RWPE2 (cell line): ENCODE data around the gene C5orf34.
A peak's percentile ranks its signal among the peaks of the same experiment; 100 is the strongest.
"Not testable (repeated sequence)": the region's sequence is repeated elsewhere in the genome, so short reads cannot be mapped to it uniquely, and the experiment has no call there.

Source experiments
- ATAC-seq: fragments of 200-7000 bp; cut with Tn5 transposase; 3 replicates; pipeline ENCODE4 v1.9.1; 2021; ENCODE audit warnings: low read depth
- DNase-seq: peaks from one replicate; pipeline ENCODE4 v3.0.0-alpha.2; 2020; ENCODE audit warnings: low spot score
- H3K27ac ChIP-seq: fragments of 450-650 bp; 2 replicates; pipeline ENCODE4 v1.5.1; 2017; ENCODE audit warnings: mild to moderate bottlenecking; ENCODE audit not compliant: poor library complexity, severe bottlenecking
- H3K27me3 ChIP-seq: fragments of 250-450 bp; sonication (Bioruptor Pico); 2 replicates; pipeline ENCODE4 v1.5.1; 2021; ENCODE audit warnings: mild to moderate bottlenecking, moderate library complexity; ENCODE audit not compliant: insufficient read depth, poor library complexity, severe bottlenecking
- H3K36me3 ChIP-seq: fragments of 250-450 bp; sonication (Bioruptor Pico); 2 replicates; pipeline ENCODE4 v1.5.1; 2020; ENCODE audit warnings: low read depth, mild to moderate bottlenecking, moderate library complexity
- H3K4me1 ChIP-seq: fragments of 250-450 bp; sonication (Bioruptor Pico); 2 replicates; pipeline ENCODE4 v1.5.1; 2021; ENCODE audit warnings: mild to moderate bottlenecking, moderate library complexity; ENCODE audit not compliant: insufficient read depth, poor library complexity, severe bottlenecking
- H3K4me3 ChIP-seq: fragments of 250-450 bp; sonication (Bioruptor Pico); 2 replicates; pipeline ENCODE4 v1.5.1; 2021; ENCODE audit warnings: mild to moderate bottlenecking, moderate library complexity; ENCODE audit not compliant: severe bottlenecking
- H3K9me3 ChIP-seq: fragments of 250-450 bp; sonication (Bioruptor Pico); 2 replicates; pipeline ENCODE4 v1.5.1; 2021; ENCODE audit warnings: mild to moderate bottlenecking, moderate library complexity; ENCODE audit not compliant: severe bottlenecking
- TF ChIP-seq, protein P1 (sequence below): fragments of 450-650 bp; IDR thresholded peaks from one replicate; pipeline ENCODE4 v1.5.1; 2017; ENCODE audit warnings: mild to moderate bottlenecking, moderate library complexity; ENCODE audit not compliant: poor library complexity, severe bottlenecking

The C5orf34 gene

DNA sequence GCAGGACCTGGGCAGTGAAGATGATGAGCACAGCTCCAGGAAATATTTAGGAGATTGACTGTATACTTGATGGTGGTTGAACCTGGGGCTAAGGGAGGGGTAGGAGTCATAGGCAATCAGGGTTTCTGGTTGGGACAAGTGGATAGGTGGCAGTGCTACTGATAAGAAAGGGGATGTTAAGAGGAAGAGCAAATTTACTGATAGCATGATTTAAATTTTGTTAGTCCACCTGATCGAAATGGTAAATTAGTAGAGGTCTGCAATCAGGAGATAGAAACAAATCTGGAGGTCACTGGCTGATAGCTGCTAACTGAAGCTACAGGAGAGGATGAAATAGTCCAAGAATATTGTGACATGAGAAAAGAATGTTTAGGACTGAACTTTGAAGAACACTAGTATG is 5.7 kb upstream of the C5orf34 start:
- no peak for DNase-seq
- Histone ChIP-seq H3K9me3 (no peaks in the 10 kb centered on the region), H3K27ac (no peak overlapping the region), H3K27me3 (no peaks in the 10 kb centered on the region), H3K4me3 (no peak overlapping the region), H3K4me1 (peaks cover 4% of the 10 kb centered on the region), H3K36me3 (peaks cover 7% of the 10 kb centered on the region)
- TF ChIP-seq, protein P1, sequence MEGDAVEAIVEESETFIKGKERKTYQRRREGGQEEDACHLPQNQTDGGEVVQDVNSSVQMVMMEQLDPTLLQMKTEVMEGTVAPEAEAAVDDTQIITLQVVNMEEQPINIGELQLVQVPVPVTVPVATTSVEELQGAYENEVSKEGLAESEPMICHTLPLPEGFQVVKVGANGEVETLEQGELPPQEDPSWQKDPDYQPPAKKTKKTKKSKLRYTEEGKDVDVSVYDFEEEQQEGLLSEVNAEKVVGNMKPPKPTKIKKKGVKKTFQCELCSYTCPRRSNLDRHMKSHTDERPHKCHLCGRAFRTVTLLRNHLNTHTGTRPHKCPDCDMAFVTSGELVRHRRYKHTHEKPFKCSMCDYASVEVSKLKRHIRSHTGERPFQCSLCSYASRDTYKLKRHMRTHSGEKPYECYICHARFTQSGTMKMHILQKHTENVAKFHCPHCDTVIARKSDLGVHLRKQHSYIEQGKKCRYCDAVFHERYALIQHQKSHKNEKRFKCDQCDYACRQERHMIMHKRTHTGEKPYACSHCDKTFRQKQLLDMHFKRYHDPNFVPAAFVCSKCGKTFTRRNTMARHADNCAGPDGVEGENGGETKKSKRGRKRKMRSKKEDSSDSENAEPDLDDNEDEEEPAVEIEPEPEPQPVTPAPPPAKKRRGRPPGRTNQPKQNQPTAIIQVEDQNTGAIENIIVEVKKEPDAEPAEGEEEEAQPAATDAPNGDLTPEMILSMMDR: no peak
- ATAC-seq: no peak; the same call in 2 of the 3 replicates

DNA sequence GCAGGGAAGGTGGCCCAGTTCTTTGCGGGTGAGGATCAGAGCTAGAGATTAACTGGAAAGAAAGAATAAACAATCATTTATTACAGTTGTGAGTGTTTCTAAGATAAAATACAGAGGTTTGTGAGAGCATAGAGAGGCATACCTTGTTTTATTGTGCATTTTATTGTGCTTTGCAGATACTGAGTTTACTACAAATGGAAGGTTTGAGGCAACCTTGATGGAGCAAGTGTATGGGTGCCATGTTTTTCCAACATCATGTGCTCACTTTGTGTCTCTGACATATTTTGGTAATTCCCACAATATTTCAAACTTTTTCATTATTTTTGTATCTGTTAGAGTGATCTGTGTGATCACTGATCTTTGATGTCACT is 715 bp upstream of the C5orf34 start:
- no peak for ATAC-seq
- no peaks in the 10 kb centered on the region for H3K9me3 ChIP-seq
- peak overlapping the region; percentile 70 for H3K27ac ChIP-seq

DNA sequence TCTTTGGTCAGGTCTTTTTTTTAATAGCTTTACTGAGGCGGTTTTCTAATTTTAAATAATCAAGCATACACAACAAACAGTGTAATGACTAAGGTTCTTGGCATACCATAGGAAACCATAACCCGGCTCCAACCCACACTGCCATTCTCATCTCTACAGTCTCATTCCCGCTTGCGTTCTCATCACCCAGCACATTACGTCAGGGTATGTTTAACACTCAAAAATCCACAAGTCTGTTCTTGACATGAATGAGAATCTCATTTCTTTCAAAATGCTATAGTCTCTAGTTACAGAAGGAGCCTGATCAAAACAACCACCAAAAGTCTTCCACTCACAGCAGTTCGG is 505 bp downstream of the C5orf34 start:
- Histone ChIP-seq H3K36me3 (no peaks in the 10 kb centered on the region), H3K27me3 (no peaks in the 10 kb centered on the region), H3K27ac (peak overlapping the region; percentile 70), H3K4me3 (peak overlapping the region; percentile 58), H3K9me3 (no peaks in the 10 kb centered on the region), H3K4me1 (peaks cover 14% of the 10 kb centered on the region)
- ATAC-seq: peak; percentile 56
- no peak for DNase-seq
- TF ChIP-seq, protein P1: no peak

More for the DNA sequence above, 715 bp upstream of the C5orf34 start:
- peaks cover 14% of the 10 kb centered on the region for H3K4me1 ChIP-seq
- no peak for DNase-seq
- H3K27me3 ChIP-seq: no peaks in the 10 kb centered on the region
- TF ChIP-seq, protein P1: no peak
- no peaks in the 10 kb centered on the region for H3K36me3 ChIP-seq
- H3K4me3 ChIP-seq: peak overlapping the region; percentile 58

DNA sequence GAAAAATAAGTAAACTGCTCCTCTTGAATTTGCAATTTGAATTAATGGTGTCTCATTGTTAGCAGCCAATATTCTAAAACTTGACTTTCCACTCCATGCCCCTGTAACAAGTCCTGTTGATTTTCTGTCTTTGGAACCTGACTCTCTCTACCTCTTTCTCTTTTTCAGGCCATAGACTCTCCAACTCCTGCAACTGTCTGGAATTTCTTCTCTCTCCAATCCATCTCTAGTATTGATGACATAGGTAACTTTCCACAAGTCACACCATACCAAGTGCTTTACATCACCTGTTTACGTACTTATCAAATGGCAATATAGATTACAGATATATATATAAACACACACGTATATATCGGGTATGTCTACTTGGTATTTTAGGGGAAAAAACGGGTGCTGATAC is 923 bp downstream of the C5orf34 start:
- H3K36me3 ChIP-seq: peaks cover 4% of the 10 kb centered on the region
- H3K27ac ChIP-seq: peak overlapping the region; percentile 70
- H3K4me3 ChIP-seq: peak overlapping the region; percentile 58
- peaks cover 14% of the 10 kb centered on the region for H3K4me1 ChIP-seq
- DNase-seq (no peak), ATAC-seq (no peak)
- H3K9me3 ChIP-seq: no peaks in the 10 kb centered on the region
- H3K27me3 ChIP-seq: no peaks in the 10 kb centered on the region
- TF ChIP-seq, protein P1: no peak

DNA sequence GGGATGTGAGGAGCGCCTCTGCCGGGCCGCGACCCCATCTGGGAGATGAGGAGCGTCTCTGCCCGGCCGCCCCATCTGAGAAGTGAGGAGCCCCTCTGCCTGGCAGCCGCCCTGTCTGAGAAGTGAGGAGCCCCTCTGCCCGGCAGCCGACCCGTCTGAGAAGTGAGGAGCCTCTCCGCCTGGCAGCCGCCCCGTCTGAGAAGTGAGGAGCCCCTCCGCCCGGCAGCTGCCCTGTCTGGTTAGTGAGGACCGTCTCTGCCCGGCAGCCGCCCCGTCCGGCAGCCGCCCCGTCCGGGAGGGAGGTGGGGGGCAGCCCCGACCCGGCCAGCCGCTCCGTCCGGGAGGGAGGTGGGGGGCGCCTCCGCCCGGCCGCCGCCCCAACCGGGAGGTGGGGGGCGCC is 3.9 kb downstream of the C5orf34 start:
- not testable (repeated sequence) for H3K9me3 ChIP-seq, H3K4me3 ChIP-seq, H3K27ac ChIP-seq, H3K27me3 ChIP-seq, DNase-seq, ATAC-seq
- peaks cover 31% of the 10 kb centered on the region for H3K36me3 ChIP-seq
- peaks cover 14% of the 10 kb centered on the region for H3K4me1 ChIP-seq
